Adipocyte (in vitro differentiated cells): ENCODE data around the gene IL1F10.
A peak's percentile ranks its signal among the peaks of the same experiment; 100 is the strongest.
"Not testable (repeated sequence)": the region's sequence is repeated elsewhere in the genome, so short reads cannot be mapped to it uniquely, and the experiment has no call there.

Experiments
- DNase-seq: peaks from one replicate; pipeline ENCODE4 v3.0.0-alpha.2; 2015; ENCODE audit warnings: low read depth
- H3K27me3 ChIP-seq: replicated peaks from 2 replicates; pipeline ENCODE4 v1.7.0; 2013; ENCODE audit warnings: mild to moderate bottlenecking, low read length, moderate library complexity; ENCODE audit not compliant: control insufficient read depth, insufficient read depth
- H3K36me3 ChIP-seq: 2 replicates; pipeline ENCODE4 v1.7.0; 2013; ENCODE audit warnings: low read length, mild to moderate bottlenecking, moderate library complexity; ENCODE audit not compliant: control insufficient read depth, insufficient read depth, severe bottlenecking
- H3K4me1 ChIP-seq: 2 replicates; pipeline ENCODE4 v1.7.0; 2013; ENCODE audit warnings: mild to moderate bottlenecking, low read length, moderate library complexity; ENCODE audit not compliant: control insufficient read depth, insufficient read depth
- H3K4me3 ChIP-seq: 2 replicates; pipeline ENCODE4 v1.7.0; 2013; ENCODE audit warnings: mild to moderate bottlenecking, low read length, moderate library complexity
- H3K9ac ChIP-seq: 2 replicates; pipeline ENCODE4 v1.7.0; 2013; ENCODE audit warnings: mild to moderate bottlenecking, low read length, moderate library complexity
- H3K9me3 ChIP-seq: 2 replicates; pipeline ENCODE4 v1.7.0; 2013; ENCODE audit warnings: mild to moderate bottlenecking, low read length, moderate library complexity; ENCODE audit not compliant: control insufficient read depth

Gene IL1F10

GRCh38 chr2:113083296-113083695, 15.5 kb downstream of the IL1F10 start:
- Histone ChIP-seq H3K27me3 (no peaks in the 10 kb centered on the region), H3K36me3 (no peaks in the 10 kb centered on the region), H3K9ac (no peak overlapping the region), H3K9me3 (no peaks in the 10 kb centered on the region), H3K4me3 (no peak overlapping the region), H3K4me1 (peaks cover 5% of the 10 kb centered on the region)
- no peak for DNase-seq

- peak; percentile 56 for DNase-seq
- peaks cover 2% of the 10 kb centered on the region for H3K27me3 ChIP-seq
- no peak overlapping the region for H3K9ac ChIP-seq
- peaks cover 5% of the 10 kb centered on the region for H3K4me1 ChIP-seq
- no peaks in the 10 kb centered on the region for H3K9me3 ChIP-seq
- no peak overlapping the region for H3K4me3 ChIP-seq
- H3K36me3 ChIP-seq, result no peaks in the 10 kb centered on the region
Observed at GRCh38 chr2:113084249-113085000, 16.7 kb downstream of the IL1F10 start.

- DNase-seq, result no peak
- Histone ChIP-seq H3K9me3 (no peaks in the 10 kb centered on the region), H3K4me1 (peaks cover 5% of the 10 kb centered on the region), H3K4me3 (no peak overlapping the region), H3K27me3 (peaks cover 8% of the 10 kb centered on the region), H3K36me3 (no peaks in the 10 kb centered on the region), H3K9ac (no peak overlapping the region)
Observed at GRCh38 chr2:113085542-113085941, 17.8 kb downstream of the IL1F10 start.

- Histone ChIP-seq H3K27me3 (peaks cover 12% of the 10 kb centered on the region), H3K36me3 (no peaks in the 10 kb centered on the region), H3K4me1 (peaks cover 14% of the 10 kb centered on the region), H3K4me3 (no peak overlapping the region), H3K9ac (no peak overlapping the region), H3K9me3 (no peaks in the 10 kb centered on the region)
- no peak for DNase-seq
Observed at GRCh38 chr2:113088213-113088992, 20.6 kb downstream of the IL1F10 start.

- no peak overlapping the region for H3K4me3 ChIP-seq
- H3K9ac ChIP-seq, result no peak overlapping the region
- H3K27me3 ChIP-seq, result peaks cover 15% of the 10 kb centered on the region
- no peak for DNase-seq
- H3K4me1 ChIP-seq, result peaks cover 10% of the 10 kb centered on the region
- H3K9me3 ChIP-seq, result peaks cover 3% of the 10 kb centered on the region
- no peaks in the 10 kb centered on the region for H3K36me3 ChIP-seq
Observed at GRCh38 chr2:113089916-113090315, 22.1 kb downstream of the IL1F10 start.

GRCh38 chr2:113091231-113091896, 23.6 kb downstream of the IL1F10 start:
- peaks cover 5% of the 10 kb centered on the region for H3K9me3 ChIP-seq
- no peak overlapping the region for H3K4me3 ChIP-seq
- H3K4me1 ChIP-seq, result peaks cover 10% of the 10 kb centered on the region
- no peak overlapping the region for H3K9ac ChIP-seq
- no peak for DNase-seq
- no peaks in the 10 kb centered on the region for H3K36me3 ChIP-seq
- peaks cover 15% of the 10 kb centered on the region for H3K27me3 ChIP-seq

- H3K4me1 ChIP-seq, result peaks cover 10% of the 10 kb centered on the region
- no peak for DNase-seq
- no peak overlapping the region for H3K9ac ChIP-seq
- no peak overlapping the region for H3K4me3 ChIP-seq
- H3K9me3 ChIP-seq, result peaks cover 5% of the 10 kb centered on the region
- no peaks in the 10 kb centered on the region for H3K36me3 ChIP-seq
- peaks cover 15% of the 10 kb centered on the region for H3K27me3 ChIP-seq
Observed at GRCh38 chr2:113092864-113093612, 25.3 kb downstream of the IL1F10 start.

GRCh38 chr2:113093613-113093977, 25.8 kb downstream of the IL1F10 start:
- peaks cover 15% of the 10 kb centered on the region for H3K27me3 ChIP-seq
- peaks cover 10% of the 10 kb centered on the region for H3K4me1 ChIP-seq
- H3K4me3 ChIP-seq, result no peak overlapping the region
- no peak for DNase-seq
- H3K9ac ChIP-seq, result no peak overlapping the region
- H3K9me3 ChIP-seq, result peaks cover 5% of the 10 kb centered on the region
- H3K36me3 ChIP-seq, result no peaks in the 10 kb centered on the region

- H3K27me3 ChIP-seq, H3K9me3 ChIP-seq, H3K9ac ChIP-seq, H3K4me1 ChIP-seq, DNase-seq, H3K4me3 ChIP-seq, H3K36me3 ChIP-seq: not testable (repeated sequence)
Observed at GRCh38 chr2:113096306-113096705, 28.5 kb downstream of the IL1F10 start.

GRCh38 chr2:113096842-113097618, 29.3 kb downstream of the IL1F10 start:
- H3K4me1 ChIP-seq, H3K9ac ChIP-seq, DNase-seq, H3K9me3 ChIP-seq, H3K4me3 ChIP-seq, H3K36me3 ChIP-seq, H3K27me3 ChIP-seq: not testable (repeated sequence)
